K562 (cell line): ENCODE data around the gene GEMIN2. TPM values are rescaled to one million over a fixed set of nuclear protein-coding genes. Genes with fewer than 3 reads are reported as not detected.

ENCODE experiments used
- ATAC-seq: fragments of 200-7000 bp; cut with Tn5 transposase; 3 replicates; pipeline ENCODE4 v1.9.1; 2020; ENCODE audit warnings: moderate library complexity
- BruUV-seq: library from RNA; stranded (reverse); fragments of 400-500 nt; replicated peaks from 2 replicates; lab custom pipeline; 2021; lab: Mats Ljungman, UMichigan
- CTCF ChIA-PET: fragments of 300-600 bp; formaldehyde crosslinking; extraction: SDS; loops from one replicate; lab custom pipeline; 2021; ENCODE audit warnings: low intra/inter-chr PET ratio; lab: Yijun Ruan, JAX
- POLR2A ChIA-PET: fragments of 300-600, 350-650 bp; sonication (Branson Sonifier 250); formaldehyde crosslinking; extraction: SDS; loops from one replicate; lab custom pipeline; 2021; ENCODE audit warnings: antibody characterized with exemption, inconsistent platforms; lab: Yijun Ruan, JAX
- DNase-seq, 4 experiments: peaks; one replicate each; pipeline versions ENCODE4 v3.0.0 to v3.0.0-alpha.2; 2011 to 2018; ENCODE audit warnings: low spot score in 3 of 4, mixed read lengths in 3 of 4; ENCODE audit errors: extremely low read depth in 1 of 4
- FAIRE-seq: peaks from 2 replicates; lab custom pipeline; 2011; peaks lifted over from hg19 to GRCh38; lab: Jason Lieb, UNC
- H2AFZ ChIP-seq: 2 replicates; pipeline ENCODE4 v1.6.0; 2011; ENCODE audit warnings: low read depth, low read length, control low read depth, inconsistent platforms
- H3K27ac ChIP-seq: fragments of 200-600 bp; 3 replicates; pipeline ENCODE4 v1.8.0; 2011; ENCODE audit warnings: low read depth, mild to moderate bottlenecking, control low read depth, inconsistent platforms, low read length, moderate library complexity, mixed read lengths; ENCODE audit errors: extremely low read depth
- H3K27me3 ChIP-seq, 2 experiments: fragments of 300-600 bp in 1 of 2; 2 replicates in 1 of 2; 3 replicates in 1 of 2; pipeline versions ENCODE4 v1.6.0 to v1.8.0; 2011; ENCODE audit warnings: inconsistent platforms in 2 of 2, low read length in 2 of 2, mild to moderate bottlenecking in 1 of 2, mixed read lengths in 1 of 2, moderate library complexity in 1 of 2; ENCODE audit not compliant: control insufficient read depth in 2 of 2, insufficient read depth in 2 of 2
- H3K36me3 ChIP-seq: fragments of 300-600 bp; 3 replicates; pipeline ENCODE4 v1.8.0; 2011; ENCODE audit warnings: mild to moderate bottlenecking, low read length, inconsistent platforms; ENCODE audit not compliant: control insufficient read depth, insufficient read depth
- H3K4me1 ChIP-seq, 2 experiments: fragments of 200-600 bp in 1 of 2; replicated peaks in 1 of 2; 2 replicates in 1 of 2; 3 replicates in 1 of 2; pipeline versions ENCODE4 v1.5.1 to v1.8.0; 2011; ENCODE audit warnings: inconsistent platforms in 2 of 2, low read length in 2 of 2, mild to moderate bottlenecking in 1 of 2, mixed read lengths in 1 of 2, moderate library complexity in 1 of 2; ENCODE audit not compliant: control insufficient read depth in 2 of 2, insufficient read depth in 2 of 2
- H3K4me2 ChIP-seq: 2 replicates; pipeline ENCODE4 v1.6.1; 2011; ENCODE audit warnings: low read length, control low read depth, inconsistent platforms, mixed read lengths; ENCODE audit not compliant: insufficient read depth
- H3K4me3 ChIP-seq: fragments of 200-600 bp; sonication (generic), shearing (Covaris generic); 2 replicates; pipeline ENCODE4 v1.5.1; 2016; ENCODE audit warnings: control low read depth, inconsistent platforms
- H3K79me2 ChIP-seq: fragments of 200-600 bp; 3 replicates; pipeline ENCODE4 v1.8.0; 2011; ENCODE audit warnings: low read length, inconsistent platforms; ENCODE audit not compliant: control insufficient read depth, insufficient read depth
- H3K9ac ChIP-seq, 2 experiments: 2 replicates each; pipeline versions ENCODE4 v1.6.0 to v1.6.1; 2011; ENCODE audit warnings: low read depth in 2 of 2, low read length in 2 of 2, control low read depth in 1 of 2, inconsistent platforms in 1 of 2, mild to moderate bottlenecking in 1 of 2, mixed read lengths in 1 of 2; ENCODE audit not compliant: insufficient read depth in 1 of 2
- H3K9me1 ChIP-seq: one replicate; pipeline ENCODE4 v1.6.0; 2011; ENCODE audit warnings: inconsistent platforms, mild to moderate bottlenecking, low read length, moderate library complexity; ENCODE audit not compliant: control insufficient read depth, insufficient read depth
- H3K9me3 ChIP-seq: replicated peaks from 2 replicates; pipeline ENCODE4 v1.5.1; 2011; ENCODE audit warnings: low read depth, low read length, inconsistent platforms; ENCODE audit not compliant: control insufficient read depth, insufficient read depth
- H4K20me1 ChIP-seq: replicated peaks from 2 replicates; pipeline ENCODE4 v1.6.1; 2011; ENCODE audit warnings: low read length, inconsistent platforms, mixed read lengths; ENCODE audit not compliant: control insufficient read depth, insufficient read depth
- CHD1 ChIP-seq: fragments of 200-600 bp; sonication (generic); IDR thresholded peaks from one replicate; pipeline ENCODE4 v1.6.1; 2012; ENCODE audit warnings: mild to moderate bottlenecking, moderate library complexity, low read length, inconsistent platforms
- HDAC1 ChIP-seq, 2 experiments: fragments of 450-650 bp; IDR thresholded peaks; 2 replicates each; pipeline ENCODE4 v1.6.1; 2016 to 2017; ENCODE audit warnings: inconsistent platforms in 1 of 2, mild to moderate bottlenecking in 1 of 2, moderate library complexity in 1 of 2
- KDM1A ChIP-seq, 2 experiments: fragments of 450-650 bp; IDR thresholded peaks; 2 replicates each; pipeline ENCODE4 v1.6.1; 2016; ENCODE audit warnings: mild to moderate bottlenecking in 2 of 2
- MXI1 ChIP-seq: IDR thresholded peaks from 2 replicates; pipeline ENCODE4 v1.6.1; 2011; ENCODE audit warnings: low read depth, mild to moderate bottlenecking, improper control_type of control experiment, low read length
- RBBP5 ChIP-seq: fragments of 200-600 bp; sonication (generic); IDR thresholded peaks from 2 replicates; pipeline ENCODE4 v1.6.1; 2012; ENCODE audit warnings: borderline replicate concordance, mild to moderate bottlenecking, low read length, control low read depth, inconsistent platforms; ENCODE audit not compliant: insufficient read depth, poor library complexity, severe bottlenecking
- RBFOX2 ChIP-seq: fragments of 200-400 bp; formaldehyde crosslinking; IDR thresholded peaks from 2 replicates; pipeline ENCODE4 v1.6.1; 2017; ENCODE audit warnings: low read depth, mild to moderate bottlenecking, low read length, moderate library complexity
- RBM15 ChIP-seq: fragments of 200-400 bp; formaldehyde crosslinking; IDR thresholded peaks from 2 replicates; pipeline ENCODE4 v1.6.1; 2018; ENCODE audit warnings: mild to moderate bottlenecking, low read length, moderate library complexity; ENCODE audit not compliant: insufficient read depth
- ZNF121 ChIP-seq: sonication (generic); formaldehyde crosslinking; conservative IDR thresholded peaks from 2 replicates; pipeline ENCODE4 v1.8.0; 2022; ENCODE audit warnings: missing genetic modification reagents
- ZNF175 ChIP-seq: fragments of 200-800 bp; sonication (Bioruptor generic); IDR thresholded peaks from 2 replicates; pipeline ENCODE4 v1.6.1; 2016; ENCODE audit warnings: low read depth, mild to moderate bottlenecking, missing genetic modification characterization, missing compliant biosample characterization
- ZNF24 ChIP-seq: fragments of 450-650 bp; IDR thresholded peaks from 2 replicates; pipeline ENCODE4 v1.6.1; 2016
- ZNF507 ChIP-seq: conservative IDR thresholded peaks from 2 replicates; pipeline ENCODE4 v1.6.1; 2017; ENCODE audit warnings: missing genetic modification characterization, missing compliant biosample characterization
- ZNF551 ChIP-seq: fragments of 250-450 bp; sonication (Bioruptor Pico); IDR thresholded peaks from 2 replicates; pipeline ENCODE4 v1.5.0; 2021; ENCODE audit warnings: mild to moderate bottlenecking, moderate library complexity
- WGBS: fragments of 100-300 bp; shearing (Covaris generic); methylation state at CpG from one replicate; pipeline ENCODE4 v1.1.6; 2016; ENCODE audit warnings: low coverage, mixed read lengths; ENCODE audit not compliant: insufficient coverage; ENCODE audit errors: missing lambda C conversion rate; 5-methylcytosine and 5-hydroxymethylcytosine counted together
- in situ Hi-C: fragments of 300-500 bp; cut with MboI; formaldehyde crosslinking; loops from 4 replicates; pipeline ENCODE4 v1.15.0; 2018; ENCODE audit warnings: inconsistent platforms, mixed read lengths
- intact Hi-C: fragments of 100-400 bp; cut with micrococcal nuclease; formaldehyde crosslinking; loops from 2 replicates; pipeline ENCODE4 v1.14.2; 2022
- polyA plus RNA-seq, 8 experiments: library from polyadenylated mRNA; depleted of rRNA in 4 of 8; stranded (reverse) in 5 of 8; unstranded in 3 of 8; fragments of >200 nt; fragmentation: Nextera tagmentation in 2 of 8; fragmentation: Illumina TruSeq in 1 of 8; extraction: Ambion mirVana in 2 of 8; extraction: Trizol in 1 of 8; gene quantifications; 2 replicates each; pipeline versions ENCODE4 v1.2.1 to v1.2.3, GENCODE V29; 2011 to 2014; ENCODE audit warnings: inconsistent platforms in 1 of 8, missing spikeins in 1 of 8
- total RNA-seq, 7 experiments: library from RNA; depleted of rRNA in 6 of 7; stranded (reverse); fragments of >200 nt in 6 of 7; fragmentation: Illumina TruSeq in 2 of 7; extraction: Trizol in 2 of 7; gene quantifications; 2 replicates each; pipeline versions ENCODE4 v1.2.1 to v1.2.3, GENCODE V29; 2011 to 2021; ENCODE audit warnings: low replicate concordance in 1 of 7
- TF ChIP-seq, protein P1 (sequence below), 2 experiments: fragments of 450-650 bp; conservative IDR thresholded peaks; 2 replicates each; pipeline ENCODE4 v1.6.1; 2017; ENCODE audit warnings: mild to moderate bottlenecking in 2 of 2, moderate library complexity in 2 of 2
- TF ChIP-seq, protein P2 (sequence below): sonication (generic); formaldehyde crosslinking; IDR thresholded peaks from 2 replicates; pipeline ENCODE4 v1.5.0; 2020; ENCODE audit warnings: missing genetic modification reagents

Gene GEMIN2
- total and polyA plus RNA-seq, 9 of the 15 experiments (the other 6 are each of a cell fraction or from before 2014, with no cell fraction given): 23.0 to 87.6 (median 45.5) TPM

DNA sequence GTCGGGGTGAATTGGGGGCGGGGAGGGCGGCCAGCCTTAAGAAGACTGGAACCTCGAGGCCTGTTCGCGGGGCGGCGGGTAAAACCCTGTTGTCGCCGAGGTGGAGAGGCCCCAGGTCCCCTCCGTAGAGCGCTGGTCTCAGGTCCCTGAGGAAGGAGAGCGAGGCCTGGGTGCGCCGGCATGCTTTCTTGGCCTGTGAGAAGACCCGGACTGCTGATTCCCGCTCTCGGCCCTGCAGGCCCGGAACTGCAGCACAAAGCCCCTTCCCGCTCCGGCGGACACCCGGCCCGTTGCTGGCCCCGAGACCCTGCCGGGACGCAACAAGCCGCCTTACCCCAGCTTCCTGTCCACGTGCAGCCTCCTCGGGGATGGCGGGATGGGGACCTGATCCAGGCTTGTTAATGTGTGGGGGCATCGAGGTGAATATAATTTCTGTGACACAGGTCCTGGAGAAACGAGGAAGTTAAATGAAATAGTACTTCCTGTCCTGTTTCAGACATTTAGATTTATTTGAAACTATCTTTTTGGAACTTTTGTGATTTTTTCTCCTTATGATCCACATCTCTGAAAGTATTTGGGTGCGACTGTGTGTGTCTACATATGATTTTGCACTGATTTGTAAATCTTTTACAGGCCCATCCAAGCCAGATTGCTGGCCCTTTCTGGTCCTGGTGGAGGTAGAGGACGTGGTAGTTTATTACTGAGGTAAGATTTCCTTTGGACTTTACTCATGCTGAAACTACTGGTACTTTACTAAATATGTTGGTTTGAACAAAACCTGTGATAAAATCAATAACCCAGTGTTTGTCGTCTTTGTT is 61.5 kb downstream of the GEMIN2 start:
- ChIA-PET POLR2A (interaction anchor here (0.6 to 1.4 kb wide), 9 partner anchors 9 to 134 kb away, joined by 3 to 9 read pairs (median 3); no protein-coding TSS in a partner anchor), CTCF (interaction anchor here (0.7 kb wide), 1 partner anchor 10 kb away, joined by 3 read pairs; no protein-coding TSS in a partner anchor)
- no peaks in the 10 kb centered on the region for H3K9me1 ChIP-seq
- 2% methylated on average over 21 of the region's 36 CpGs for WGBS
- peaks cover 9 to 18% of the 10 kb centered on the region in 2 experiments; a peak in 4 of 5 replicates for H3K4me1 ChIP-seq
- peaks cover 40% of the 10 kb centered on the region for H3K79me2 ChIP-seq
- peak overlapping the region; percentile 94 for H3K27ac ChIP-seq
- ATAC-seq: peak; percentile 16
- peak overlapping the region; percentile 83 for H3K4me2 ChIP-seq
- BruUV-seq: TSS peak; percentile 71
- in situ Hi-C loops: no loop called here
- peak overlapping the region; percentile 71; the same call in 1 of the 2 replicates for H2AFZ ChIP-seq
- no peaks in the 10 kb centered on the region for H4K20me1 ChIP-seq
- H3K4me3 ChIP-seq: peak overlapping the region; percentile 90
- peaks cover 49% of the 10 kb centered on the region for H3K36me3 ChIP-seq
- no peak for FAIRE-seq
- H3K9me3 ChIP-seq: no peaks in the 10 kb centered on the region
- H3K27me3 ChIP-seq: no peaks in the 10 kb centered on the region
- intact Hi-C loops: loop anchor here (2.0 to 10.0 kb wide), 3 partner anchors 31 to 89 kb away; partner anchors contain the start of gene GEMIN2
- peak in 3 of 4 experiments; percentile 27 to 54 (median 47) for DNase-seq
- H3K9ac ChIP-seq: peak overlapping the region; percentile 96 to 99
- no peak for TF ChIP-seq ZNF507
- no peak for TF ChIP-seq ZNF175 (CRISPR knock-in tag)
- TF ChIP-seq, protein P1, sequence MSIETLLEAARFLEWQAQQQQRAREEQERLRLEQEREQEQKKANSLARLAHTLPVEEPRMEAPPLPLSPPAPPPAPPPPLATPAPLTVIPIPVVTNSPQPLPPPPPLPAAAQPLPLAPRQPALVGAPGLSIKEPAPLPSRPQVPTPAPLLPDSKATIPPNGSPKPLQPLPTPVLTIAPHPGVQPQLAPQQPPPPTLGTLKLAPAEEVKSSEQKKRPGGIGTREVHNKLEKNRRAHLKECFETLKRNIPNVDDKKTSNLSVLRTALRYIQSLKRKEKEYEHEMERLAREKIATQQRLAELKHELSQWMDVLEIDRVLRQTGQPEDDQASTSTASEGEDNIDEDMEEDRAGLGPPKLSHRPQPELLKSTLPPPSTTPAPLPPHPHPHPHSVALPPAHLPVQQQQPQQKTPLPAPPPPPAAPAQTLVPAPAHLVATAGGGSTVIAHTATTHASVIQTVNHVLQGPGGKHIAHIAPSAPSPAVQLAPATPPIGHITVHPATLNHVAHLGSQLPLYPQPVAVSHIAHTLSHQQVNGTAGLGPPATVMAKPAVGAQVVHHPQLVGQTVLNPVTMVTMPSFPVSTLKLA (conservative IDR thresholded peaks at IDR 0.05): peak; percentile 55 to 66; a peak in 2 of 4 replicates
- TF ChIP-seq ZNF551 (CRISPR knock-in tag): no peak
- TF ChIP-seq RBBP5: peak; percentile 80
- 0 out of 2 replicates have a peak, but pooled peaks have one; percentile 9 for TF ChIP-seq ZNF24
- peak; percentile 84 for TF ChIP-seq CHD1
- TF ChIP-seq MXI1: no peak
- TF ChIP-seq HDAC1 (IDR thresholded peaks at IDR 0.05): 0 out of 4 replicates have a peak, but pooled peaks of 1 of the 2 experiments have one; percentile 63
- no peak for TF ChIP-seq RBM15
- TF ChIP-seq ZNF121 (CRISPR knock-in tag): no peak
- TF ChIP-seq, protein P2, sequence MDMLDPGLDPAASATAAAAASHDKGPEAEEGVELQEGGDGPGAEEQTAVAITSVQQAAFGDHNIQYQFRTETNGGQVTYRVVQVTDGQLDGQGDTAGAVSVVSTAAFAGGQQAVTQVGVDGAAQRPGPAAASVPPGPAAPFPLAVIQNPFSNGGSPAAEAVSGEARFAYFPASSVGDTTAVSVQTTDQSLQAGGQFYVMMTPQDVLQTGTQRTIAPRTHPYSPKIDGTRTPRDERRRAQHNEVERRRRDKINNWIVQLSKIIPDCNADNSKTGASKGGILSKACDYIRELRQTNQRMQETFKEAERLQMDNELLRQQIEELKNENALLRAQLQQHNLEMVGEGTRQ (CRISPR knock-in tag): peak; percentile 39; the same call in 1 of the 2 replicates
- TF ChIP-seq KDM1A (IDR thresholded peaks at IDR 0.05): peak; percentile 78 to 83; a peak in 3 of 4 replicates
- peak; percentile 93 for TF ChIP-seq RBFOX2
